ENCODE data around the gene CALM3. TPM values are rescaled to one million over a fixed set of nuclear protein-coding genes. Genes with fewer than 3 reads are reported as not detected.

Gene CALM3
- total and polyA plus RNA-seq, 2 of the 4 experiments (the other 2 are of a cell fraction), result 91.6 to 501 TPM

- 24% methylated on average over 6 of the region's 13 CpGs; no CpG with 5 or more reads in 1 of the 2 experiments for WGBS, 2 experiments (ENCODE audit: extremely low coverage in 2 of 2, insufficient read length in 1 of 2)
- Histone ChIP-seq H2AK9ac (replicated peaks; ENCODE audit: low read depth, low read length, poor library complexity) (peak within 1 kb of the TSS; percentile 98), H3K79me1 (ENCODE audit: low read depth in 1 of 2, low read length in 2 of 2) (peaks cover 0 to 23% of the 10 kb centered on the region in 2 experiments; a peak in 1 of 4 replicates), H3K9me3 (ENCODE audit: control insufficient read depth, insufficient read depth, low read length) (no peaks in the 10 kb centered on the region), H3K27ac (ENCODE audit: insufficient read depth, low read length) (peak within 1 kb of the TSS; percentile 65), H4K91ac (ENCODE audit: insufficient read depth, low read depth, low read length) (peak within 1 kb of the TSS; percentile 96), H2BK5ac (ENCODE audit: low read depth, low read length, poor library complexity, severe bottlenecking) (peak within 1 kb of the TSS; percentile 86), H3K9me1 (ENCODE audit: insufficient read depth, low read length) (peaks cover 19% of the 10 kb centered on the region), H3K9ac (ENCODE audit: low read depth, low read length) (peak within 1 kb of the TSS; percentile 37), H2BK20ac (ENCODE audit: low read depth, low read length) (peak within 1 kb of the TSS; percentile 97), H3K56ac (ENCODE audit: extremely low read depth, insufficient read depth, low read length) (peak within 1 kb of the TSS; percentile 51), H2BK120ac (ENCODE audit: low read depth, low read length) (peak within 1 kb of the TSS; percentile 94), H4K8ac (ENCODE audit: low read depth in 2 of 2, low read length in 2 of 2) (peak within 1 kb of the TSS; percentile 23 to 98), H3K4ac (ENCODE audit: low read depth, low read length) (peak within 1 kb of the TSS; percentile 96), H4K20me1 (ENCODE audit: insufficient read depth, low read length) (0 out of 2 replicates have a peak, but pooled peaks cover 6% of the 10 kb centered on the region), H3K4me1 (ENCODE audit: control insufficient read depth, insufficient read depth, low read length) (peaks cover 32% of the 10 kb centered on the region), H3K4me2 (ENCODE audit: low read depth, low read length) (peak within 1 kb of the TSS; percentile 65), H3K23ac (ENCODE audit: low read depth, low read length) (peak within 1 kb of the TSS; percentile 98), H3K18ac (ENCODE audit: low read depth, low read length) (peak within 1 kb of the TSS; percentile 65), H3K36me3 (ENCODE audit: control insufficient read depth, insufficient read depth, low read length) (no peaks in the 10 kb centered on the region), H2AK5ac (ENCODE audit: low read depth, low read length) (peak within 1 kb of the TSS; percentile 99), H3K4me3 (ENCODE audit: insufficient read depth, low read depth, low read length) (peak within 1 kb of the TSS; percentile 6; the same call in 1 of the 2 replicates), H4K5ac (ENCODE audit: low read depth, low read length) (peak within 1 kb of the TSS; percentile 63), H3K27me3 (ENCODE audit: control insufficient read depth, insufficient read depth, low read length) (no peaks in the 10 kb centered on the region), H3K14ac (replicated peaks; ENCODE audit: low read depth, low read length) (peak within 1 kb of the TSS; percentile 99), H2BK15ac (ENCODE audit: low read depth, low read length) (peak within 1 kb of the TSS; percentile 99; the same call in 2 of the 3 replicates), H2AFZ (replicated peaks; ENCODE audit: low read length, poor library complexity) (peak within 1 kb of the TSS; percentile 96)
- ChIA-PET POLR2A (ENCODE audit: unreplicated experiment) (no interaction called here), CTCF (interaction anchor here (0.9 kb wide), 2 partner anchors 36 to 38 kb away, joined by 3 to 4 read pairs; partner anchors contain the start of gene DACT3)
- DNase-seq (peak; percentile 78), ATAC-seq (ENCODE audit: low read depth) (peak; percentile 72)
- in situ Hi-C loops (cut with MboI; ENCODE audit: low sequenced_read_pairs) (no loop called here), dilution Hi-C loops (cut with HindIII; ENCODE audit: low sequenced_read_pairs, unreplicated experiment) (no loop called here), intact Hi-C loops (cut with micrococcal nuclease) (no loop called here)
- no TSS peak for BruUV-seq (replicated peaks)
- peak; percentile 56; the same call in 1 of the 2 replicates for TF ChIP-seq MAZ (IDR thresholded peaks at IDR 0.05; ENCODE audit: borderline replicate concordance, low read depth, low read length)
- TF ChIP-seq ELK1 (IDR thresholded peaks at IDR 0.05; ENCODE audit: borderline replicate concordance, low read depth, low read length), result no peak
- TF ChIP-seq CEBPB (IDR thresholded peaks at IDR 0.05; ENCODE audit: low read depth, low read length), result peak; percentile 84
- no peak for TF ChIP-seq BHLHE40 (IDR thresholded peaks at IDR 0.05; ENCODE audit: low read depth, low read length)
- TF ChIP-seq NFE2L2 (IDR thresholded peaks at IDR 0.05; ENCODE audit: low read depth, low read length), result no peak; the same call in 1 of the 2 replicates
- no peak for TF ChIP-seq MAFK (IDR thresholded peaks at IDR 0.05; ENCODE audit: low read depth, low read length)
- no peak for TF ChIP-seq SMC3 (IDR thresholded peaks at IDR 0.05; ENCODE audit: low read depth, low read length)
- TF ChIP-seq CTCF (conservative IDR thresholded peaks at IDR 0.05; ENCODE audit: low read depth, low read length), result no peak
- TF ChIP-seq RAD21 (IDR thresholded peaks at IDR 0.05; ENCODE audit: low read length), result no peak
- no peak for TF ChIP-seq CHD1 (IDR thresholded peaks at IDR 0.05; ENCODE audit: low read depth, low read length)
These were observed 24.0 kb downstream of the CALM3 start, which contains the start of gene PTGIR for GRCh38 chr19:46624958-46625661. PTGIR (minus strand) TSS chr19:46625089; CDS start chr19:46624225, 864 bp downstream.

Measured in IMR-90 (cell line).